IPS-18c (cell line): Measurements from ENCODE around the gene SEMA3E.

Experiments used
- H3K4me3 ChIP-seq: 2 replicates; pipeline ENCODE4 v1.7.0; 2013; ENCODE audit warnings: low read depth, mild to moderate bottlenecking, low read length, moderate library complexity; ENCODE audit not compliant: insufficient read depth
- H3K9me3 ChIP-seq: one replicate; pipeline ENCODE4 v1.6.1; 2013; ENCODE audit warnings: mild to moderate bottlenecking, low read length, moderate library complexity; ENCODE audit not compliant: control insufficient read depth, insufficient read depth

Gene SEMA3E

GRCh38 chr7:83652481-83652880, 3.5 kb upstream of the SEMA3E start:
- Histone ChIP-seq H3K4me3 (no peak overlapping the region), H3K9me3 (no peaks in the 10 kb centered on the region)

- Histone ChIP-seq H3K4me3 (no peak overlapping the region), H3K9me3 (no peaks in the 10 kb centered on the region)
Measured at GRCh38 chr7:83649701-83650100, 762 bp upstream of the SEMA3E start.

- H3K4me3 ChIP-seq: no peak overlapping the region
Measured at GRCh38 chr7:83646027-83646426, 2.9 kb downstream of the SEMA3E start.

GRCh38 chr7:83643739-83644138, 5.2 kb downstream of the SEMA3E start:
- Histone ChIP-seq H3K9me3 (no peaks in the 10 kb centered on the region), H3K4me3 (no peak overlapping the region)

More at GRCh38 chr7:83646027-83646426, 2.9 kb downstream of the SEMA3E start:
- H3K9me3 ChIP-seq: no peaks in the 10 kb centered on the region

- Histone ChIP-seq H3K9me3 (no peaks in the 10 kb centered on the region), H3K4me3 (no peak overlapping the region)
Measured at GRCh38 chr7:83643012-83643411, 5.9 kb downstream of the SEMA3E start.

GRCh38 chr7:83640731-83641537, 8.0 kb downstream of the SEMA3E start:
- Histone ChIP-seq H3K9me3 (no peaks in the 10 kb centered on the region), H3K4me3 (no peak overlapping the region)

GRCh38 chr7:83640240-83640639, 8.7 kb downstream of the SEMA3E start:
- Histone ChIP-seq H3K9me3 (no peaks in the 10 kb centered on the region), H3K4me3 (no peak overlapping the region)

- Histone ChIP-seq H3K9me3 (no peaks in the 10 kb centered on the region), H3K4me3 (no peak overlapping the region)
Measured at GRCh38 chr7:83633516-83633915, 15.4 kb downstream of the SEMA3E start.

- H3K9me3 ChIP-seq: no peaks in the 10 kb centered on the region
- H3K4me3 ChIP-seq: no peak overlapping the region
Measured at GRCh38 chr7:83629117-83629880, 19.6 kb downstream of the SEMA3E start.

- H3K4me3 ChIP-seq: no peak overlapping the region
- H3K9me3 ChIP-seq: no peaks in the 10 kb centered on the region
Measured at GRCh38 chr7:83617858-83618257, 31.1 kb downstream of the SEMA3E start.

GRCh38 chr7:83614112-83614511, 34.8 kb downstream of the SEMA3E start:
- Histone ChIP-seq H3K4me3 (no peak overlapping the region), H3K9me3 (no peaks in the 10 kb centered on the region)

GRCh38 chr7:83613232-83613631, 35.7 kb downstream of the SEMA3E start:
- H3K4me3 ChIP-seq: no peak overlapping the region
- H3K9me3 ChIP-seq: no peaks in the 10 kb centered on the region

GRCh38 chr7:83611776-83612175, 37.2 kb downstream of the SEMA3E start:
- no peaks in the 10 kb centered on the region for H3K9me3 ChIP-seq

GRCh38 chr7:83610649-83611304, 38.2 kb downstream of the SEMA3E start:
- H3K4me3 ChIP-seq: no peak overlapping the region
- no peaks in the 10 kb centered on the region for H3K9me3 ChIP-seq

More at GRCh38 chr7:83611776-83612175, 37.2 kb downstream of the SEMA3E start:
- H3K4me3 ChIP-seq: no peak overlapping the region

- H3K9me3 ChIP-seq: no peaks in the 10 kb centered on the region
- H3K4me3 ChIP-seq: no peak overlapping the region
Measured at GRCh38 chr7:83608716-83609115, 40.2 kb downstream of the SEMA3E start.

GRCh38 chr7:83603649-83604048, 45.3 kb downstream of the SEMA3E start:
- H3K9me3 ChIP-seq: no peaks in the 10 kb centered on the region
- H3K4me3 ChIP-seq: no peak overlapping the region

GRCh38 chr7:83599131-83599530, 49.8 kb downstream of the SEMA3E start:
- Histone ChIP-seq H3K4me3 (no peak overlapping the region), H3K9me3 (no peaks in the 10 kb centered on the region)
